Panc1 (cell line): ENCODE measurements around the gene KRT6A.

ENCODE experiments used
- POLR2AphosphoS5 ChIP-seq: IDR thresholded peaks from 2 replicates; pipeline ENCODE4 v1.6.1; 2012; ENCODE audit warnings: mild to moderate bottlenecking, low read depth, low read length, moderate library complexity
- TCF7L2 ChIP-seq: IDR thresholded peaks from 2 replicates; pipeline ENCODE4 v1.6.1; 2011; ENCODE audit warnings: mild to moderate bottlenecking, low read depth, low read length, inconsistent platforms
- TF ChIP-seq, protein P1 (sequence below), 2 experiments: IDR thresholded peaks; 2 replicates each; pipeline ENCODE4 v1.6.1; 2011 to 2012; ENCODE audit warnings: low read depth in 2 of 2, control low read depth in 1 of 2, low read length in 1 of 2, mild to moderate bottlenecking in 1 of 2, moderate library complexity in 1 of 2; ENCODE audit not compliant: insufficient read depth in 1 of 2
- TF ChIP-seq, protein P2 (sequence below): fragments of 450-650 bp; IDR thresholded peaks from 2 replicates; pipeline ENCODE4 v1.5.1; 2017; ENCODE audit warnings: mild to moderate bottlenecking

DNA sequence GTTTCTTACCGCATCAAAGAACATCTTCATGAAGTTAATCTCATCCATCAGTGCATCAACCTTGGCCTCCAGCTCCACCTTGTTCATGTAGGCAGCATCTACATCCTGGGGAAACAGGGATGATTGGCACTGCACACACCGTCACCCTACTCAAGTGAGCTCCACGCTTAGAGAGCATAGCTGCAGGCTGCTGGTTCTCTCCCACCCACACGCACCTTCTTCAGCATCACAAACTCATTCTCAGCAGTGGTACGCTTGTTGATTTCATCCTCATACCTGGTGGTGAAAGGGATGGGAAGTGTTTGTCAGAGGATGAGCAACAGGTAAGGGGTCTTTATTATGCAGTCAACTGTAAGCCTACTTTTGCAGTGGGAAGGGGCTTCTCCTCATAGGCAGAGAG, 24.8 kb upstream of the KRT6A start:
- TF ChIP-seq, protein P1, sequence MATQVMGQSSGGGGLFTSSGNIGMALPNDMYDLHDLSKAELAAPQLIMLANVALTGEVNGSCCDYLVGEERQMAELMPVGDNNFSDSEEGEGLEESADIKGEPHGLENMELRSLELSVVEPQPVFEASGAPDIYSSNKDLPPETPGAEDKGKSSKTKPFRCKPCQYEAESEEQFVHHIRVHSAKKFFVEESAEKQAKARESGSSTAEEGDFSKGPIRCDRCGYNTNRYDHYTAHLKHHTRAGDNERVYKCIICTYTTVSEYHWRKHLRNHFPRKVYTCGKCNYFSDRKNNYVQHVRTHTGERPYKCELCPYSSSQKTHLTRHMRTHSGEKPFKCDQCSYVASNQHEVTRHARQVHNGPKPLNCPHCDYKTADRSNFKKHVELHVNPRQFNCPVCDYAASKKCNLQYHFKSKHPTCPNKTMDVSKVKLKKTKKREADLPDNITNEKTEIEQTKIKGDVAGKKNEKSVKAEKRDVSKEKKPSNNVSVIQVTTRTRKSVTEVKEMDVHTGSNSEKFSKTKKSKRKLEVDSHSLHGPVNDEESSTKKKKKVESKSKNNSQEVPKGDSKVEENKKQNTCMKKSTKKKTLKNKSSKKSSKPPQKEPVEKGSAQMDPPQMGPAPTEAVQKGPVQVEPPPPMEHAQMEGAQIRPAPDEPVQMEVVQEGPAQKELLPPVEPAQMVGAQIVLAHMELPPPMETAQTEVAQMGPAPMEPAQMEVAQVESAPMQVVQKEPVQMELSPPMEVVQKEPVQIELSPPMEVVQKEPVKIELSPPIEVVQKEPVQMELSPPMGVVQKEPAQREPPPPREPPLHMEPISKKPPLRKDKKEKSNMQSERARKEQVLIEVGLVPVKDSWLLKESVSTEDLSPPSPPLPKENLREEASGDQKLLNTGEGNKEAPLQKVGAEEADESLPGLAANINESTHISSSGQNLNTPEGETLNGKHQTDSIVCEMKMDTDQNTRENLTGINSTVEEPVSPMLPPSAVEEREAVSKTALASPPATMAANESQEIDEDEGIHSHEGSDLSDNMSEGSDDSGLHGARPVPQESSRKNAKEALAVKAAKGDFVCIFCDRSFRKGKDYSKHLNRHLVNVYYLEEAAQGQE (IDR thresholded peaks at IDR 0.05; ENCODE audit: insufficient read depth in 1 of 2, low read depth in 2 of 2, low read length in 1 of 2) = no peak
- TF ChIP-seq, protein P2, sequence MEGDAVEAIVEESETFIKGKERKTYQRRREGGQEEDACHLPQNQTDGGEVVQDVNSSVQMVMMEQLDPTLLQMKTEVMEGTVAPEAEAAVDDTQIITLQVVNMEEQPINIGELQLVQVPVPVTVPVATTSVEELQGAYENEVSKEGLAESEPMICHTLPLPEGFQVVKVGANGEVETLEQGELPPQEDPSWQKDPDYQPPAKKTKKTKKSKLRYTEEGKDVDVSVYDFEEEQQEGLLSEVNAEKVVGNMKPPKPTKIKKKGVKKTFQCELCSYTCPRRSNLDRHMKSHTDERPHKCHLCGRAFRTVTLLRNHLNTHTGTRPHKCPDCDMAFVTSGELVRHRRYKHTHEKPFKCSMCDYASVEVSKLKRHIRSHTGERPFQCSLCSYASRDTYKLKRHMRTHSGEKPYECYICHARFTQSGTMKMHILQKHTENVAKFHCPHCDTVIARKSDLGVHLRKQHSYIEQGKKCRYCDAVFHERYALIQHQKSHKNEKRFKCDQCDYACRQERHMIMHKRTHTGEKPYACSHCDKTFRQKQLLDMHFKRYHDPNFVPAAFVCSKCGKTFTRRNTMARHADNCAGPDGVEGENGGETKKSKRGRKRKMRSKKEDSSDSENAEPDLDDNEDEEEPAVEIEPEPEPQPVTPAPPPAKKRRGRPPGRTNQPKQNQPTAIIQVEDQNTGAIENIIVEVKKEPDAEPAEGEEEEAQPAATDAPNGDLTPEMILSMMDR = no peak
- no peak for TF ChIP-seq POLR2AphosphoS5
- TF ChIP-seq TCF7L2 = no peak
